Activated CD4-positive, alpha-beta T cell treated with anti-CD3 and anti-CD28 coated beads for 4 hours (primary cell): ENCODE data around the gene SPATA33.

Experiments
- DNase-seq, 2 donors: peaks; one replicate each; pipeline ENCODE4 v3.0.0-alpha.2; 2020

The SPATA33 gene

GRCh38 chr16:89711601-89712273, 54.1 kb downstream of the SPATA33 start:
- DNase-seq, result peak; percentile 77 to 84

- DNase-seq, result no peak
Measured at GRCh38 chr16:89712274-89712781, 54.7 kb downstream of the SPATA33 start.

GRCh38 chr16:89716493-89716892, 58.9 kb downstream of the SPATA33 start:
- no peak for DNase-seq

- DNase-seq, result no peak
Measured at GRCh38 chr16:89716916-89717687, 59.5 kb downstream of the SPATA33 start.

- no peak for DNase-seq
Measured at GRCh38 chr16:89717688-89718505, 60.3 kb downstream of the SPATA33 start.
